GM12864 (cell line): ENCODE data around the gene CLEC4C.
"Not testable (repeated sequence)": the region's sequence is repeated elsewhere in the genome, so short reads cannot be mapped to it uniquely, and the experiment has no call there.

ENCODE experiments used
- DNase-seq: peaks from one replicate; pipeline ENCODE4 v3.0.0-alpha.2; 2011; ENCODE audit warnings: low read depth
- H3K4me3 ChIP-seq: 2 replicates; pipeline ENCODE4 v1.5.1; 2011; ENCODE audit warnings: mild to moderate bottlenecking, low read depth, low read length, control low read depth
- CTCF ChIP-seq: IDR thresholded peaks from 2 replicates; pipeline ENCODE4 v1.5.1; 2011; ENCODE audit warnings: low read depth, mild to moderate bottlenecking, moderate library complexity, low read length, control low read depth, inconsistent platforms; ENCODE audit errors: missing control alignments

CLEC4C gene

GRCh38 chr12:7782055-7782454, 34.9 kb upstream of the CLEC4C start:
- TF ChIP-seq CTCF = no peak
- DNase-seq = no peak
- no peak overlapping the region for H3K4me3 ChIP-seq

- H3K4me3 ChIP-seq = no peak overlapping the region
- no peak for DNase-seq
- TF ChIP-seq CTCF = no peak
Observed at GRCh38 chr12:7781274-7781673, 34.1 kb upstream of the CLEC4C start.

GRCh38 chr12:7769999-7770398, 22.8 kb upstream of the CLEC4C start:
- H3K4me3 ChIP-seq = no peak overlapping the region
- DNase-seq = no peak
- no peak for TF ChIP-seq CTCF

- no peak overlapping the region for H3K4me3 ChIP-seq
- no peak for DNase-seq
- TF ChIP-seq CTCF = no peak
Observed at GRCh38 chr12:7758766-7759140, 11.6 kb upstream of the CLEC4C start.

- no peak for TF ChIP-seq CTCF
- H3K4me3 ChIP-seq = no peak overlapping the region
- DNase-seq = no peak
Observed at GRCh38 chr12:7756993-7757392, 9.8 kb upstream of the CLEC4C start.

GRCh38 chr12:7755668-7756067, 8.5 kb upstream of the CLEC4C start:
- not testable (repeated sequence) for DNase-seq, H3K4me3 ChIP-seq

- DNase-seq, H3K4me3 ChIP-seq: not testable (repeated sequence)
Observed at GRCh38 chr12:7751941-7752922, 5.1 kb upstream of the CLEC4C start.

GRCh38 chr12:7751394-7751793, 4.2 kb upstream of the CLEC4C start:
- TF ChIP-seq CTCF = no peak
- no peak for DNase-seq
- no peak overlapping the region for H3K4me3 ChIP-seq
